K562 (cell line): ENCODE data around the gene SLC25A10. TPM values are rescaled to one million over a fixed set of nuclear protein-coding genes. Genes with fewer than 3 reads are reported as not detected.

Source experiments
- CBX3 ChIP-seq, 2 experiments: IDR thresholded peaks; 1 replicate in 1 of 2; 2 replicates in 1 of 2; pipeline ENCODE4 v1.6.1; 2012; ENCODE audit warnings: inconsistent platforms in 2 of 2, low read length in 2 of 2, borderline replicate concordance in 1 of 2, control low read depth in 1 of 2
- E2F4 ChIP-seq: sonication (generic); formaldehyde crosslinking; IDR thresholded peaks from 2 replicates; pipeline ENCODE4 v1.8.0; 2022; ENCODE audit warnings: mild to moderate bottlenecking, low read depth, missing genetic modification reagents
- FIP1L1 ChIP-seq: fragments of 200-400 bp; formaldehyde crosslinking; IDR thresholded peaks from 2 replicates; pipeline ENCODE4 v1.6.1; 2018; ENCODE audit warnings: mild to moderate bottlenecking, low read depth, low read length; ENCODE audit not compliant: poor library complexity, severe bottlenecking
- GABPB1 ChIP-seq: sonication (generic); formaldehyde crosslinking; IDR thresholded peaks from 2 replicates; pipeline ENCODE4 v1.8.0; 2022; ENCODE audit warnings: mild to moderate bottlenecking, missing genetic modification reagents
- HDAC1 ChIP-seq, 2 experiments: fragments of 450-650 bp; IDR thresholded peaks; 2 replicates each; pipeline ENCODE4 v1.6.1; 2016 to 2017; ENCODE audit warnings: inconsistent platforms in 1 of 2, mild to moderate bottlenecking in 1 of 2, moderate library complexity in 1 of 2
- JUNB ChIP-seq: fragments of 450-650 bp; formaldehyde crosslinking; conservative IDR thresholded peaks from 2 replicates; pipeline ENCODE4 v1.4.0; 2020; ENCODE audit warnings: mild to moderate bottlenecking
- SPI1 ChIP-seq: IDR thresholded peaks from 2 replicates; pipeline ENCODE4 v1.6.1; 2011; ENCODE audit warnings: low read depth, low read length, control low read depth, borderline replicate concordance
- TRIM28 ChIP-seq: fragments of 450-650 bp; IDR thresholded peaks from 2 replicates; pipeline ENCODE4 v1.6.1; 2017
- ZBTB17 ChIP-seq: fragments of 450-650 bp; formaldehyde crosslinking; IDR thresholded peaks from 2 replicates; pipeline ENCODE4 v1.4.0; 2020; ENCODE audit warnings: mild to moderate bottlenecking
- ZNF133 ChIP-seq: fragments of 250-450 bp; sonication (Bioruptor Pico); IDR thresholded peaks from 2 replicates; pipeline ENCODE4 v1.4.0; 2020; ENCODE audit warnings: mild to moderate bottlenecking
- polyA plus RNA-seq, 8 experiments: library from polyadenylated mRNA; depleted of rRNA in 4 of 8; stranded (reverse) in 5 of 8; unstranded in 3 of 8; fragments of >200 nt; fragmentation: Nextera tagmentation in 2 of 8; fragmentation: Illumina TruSeq in 1 of 8; extraction: Ambion mirVana in 2 of 8; extraction: Trizol in 1 of 8; gene quantifications; 2 replicates each; pipeline versions ENCODE4 v1.2.1 to v1.2.3, GENCODE V29; 2011 to 2014; ENCODE audit warnings: inconsistent platforms in 1 of 8, missing spikeins in 1 of 8
- total RNA-seq, 7 experiments: library from RNA; depleted of rRNA in 6 of 7; stranded (reverse); fragments of >200 nt in 6 of 7; fragmentation: Illumina TruSeq in 2 of 7; extraction: Trizol in 2 of 7; gene quantifications; 2 replicates each; pipeline versions ENCODE4 v1.2.1 to v1.2.3, GENCODE V29; 2011 to 2021; ENCODE audit warnings: low replicate concordance in 1 of 7
- TF ChIP-seq, protein P1 (sequence below): fragments of 150-350 bp; IDR thresholded peaks from 2 replicates; pipeline ENCODE4 v1.6.1; 2014; ENCODE audit warnings: low read depth, mild to moderate bottlenecking, low read length, borderline replicate concordance
- TF ChIP-seq, protein P2 (sequence below), 2 experiments: fragments of 450-650 bp; IDR thresholded peaks; 2 replicates each; pipeline ENCODE4 v1.6.1; 2018; ENCODE audit warnings: mild to moderate bottlenecking in 2 of 2, low read depth in 1 of 2; ENCODE audit not compliant: partially characterized antibody in 2 of 2
- TF ChIP-seq, protein P3 (sequence below): sonication (generic); formaldehyde crosslinking; IDR thresholded peaks from 2 replicates; pipeline ENCODE4 v1.8.0; 2023; ENCODE audit warnings: mild to moderate bottlenecking, missing genetic modification reagents

The SLC25A10 gene
- total and polyA plus RNA-seq, 9 of the 15 experiments (the other 6 are each of a cell fraction or from before 2014, with no cell fraction given), result 0.10 to 85.6 (median 34.3) TPM

DNA sequence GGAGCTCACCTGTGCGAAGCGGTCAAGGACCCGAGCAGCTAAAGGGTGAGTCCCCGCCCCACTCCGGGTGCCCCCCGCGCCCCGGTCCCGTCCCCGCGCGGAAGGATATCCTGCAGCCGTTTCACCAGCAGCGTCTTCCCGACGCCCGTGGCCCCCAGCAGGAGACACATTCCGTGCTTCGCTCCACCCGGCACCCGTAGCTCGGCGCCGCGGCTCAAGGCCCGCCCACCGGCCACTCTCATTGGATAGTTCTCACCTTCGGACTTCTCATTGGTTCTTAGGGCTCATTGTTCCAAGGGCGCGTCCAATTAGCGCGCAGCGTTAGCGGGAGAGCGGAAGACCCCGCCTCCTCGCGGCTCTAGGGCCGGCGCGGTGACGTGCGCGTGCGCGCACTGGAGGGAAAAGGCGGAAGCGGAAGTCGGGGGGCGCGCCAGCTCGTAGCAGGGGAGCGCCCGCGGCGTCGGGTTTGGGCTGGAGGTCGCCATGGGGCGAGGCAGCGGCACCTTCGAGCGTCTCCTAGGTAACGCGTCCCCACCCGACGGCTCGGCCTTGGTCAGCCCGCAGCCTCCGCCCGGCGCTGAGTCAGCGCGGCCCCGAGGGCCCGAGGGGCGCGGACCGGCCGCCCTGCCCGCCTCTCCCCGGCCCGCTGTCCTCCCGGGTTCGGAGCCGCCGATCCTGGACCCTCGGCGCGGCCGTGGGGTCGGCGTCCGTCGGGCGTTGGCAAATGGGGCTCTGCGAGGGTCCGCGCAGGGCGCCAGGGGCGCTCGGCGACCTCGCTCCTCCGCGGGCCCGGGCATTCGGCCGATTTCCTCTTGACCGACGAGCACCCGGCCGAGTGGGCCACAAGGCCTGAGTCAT lies 28.3 kb upstream of the SLC25A10 start, which contains the start of the genes ARL16 and HGS (continued):
- TF ChIP-seq, protein P1, sequence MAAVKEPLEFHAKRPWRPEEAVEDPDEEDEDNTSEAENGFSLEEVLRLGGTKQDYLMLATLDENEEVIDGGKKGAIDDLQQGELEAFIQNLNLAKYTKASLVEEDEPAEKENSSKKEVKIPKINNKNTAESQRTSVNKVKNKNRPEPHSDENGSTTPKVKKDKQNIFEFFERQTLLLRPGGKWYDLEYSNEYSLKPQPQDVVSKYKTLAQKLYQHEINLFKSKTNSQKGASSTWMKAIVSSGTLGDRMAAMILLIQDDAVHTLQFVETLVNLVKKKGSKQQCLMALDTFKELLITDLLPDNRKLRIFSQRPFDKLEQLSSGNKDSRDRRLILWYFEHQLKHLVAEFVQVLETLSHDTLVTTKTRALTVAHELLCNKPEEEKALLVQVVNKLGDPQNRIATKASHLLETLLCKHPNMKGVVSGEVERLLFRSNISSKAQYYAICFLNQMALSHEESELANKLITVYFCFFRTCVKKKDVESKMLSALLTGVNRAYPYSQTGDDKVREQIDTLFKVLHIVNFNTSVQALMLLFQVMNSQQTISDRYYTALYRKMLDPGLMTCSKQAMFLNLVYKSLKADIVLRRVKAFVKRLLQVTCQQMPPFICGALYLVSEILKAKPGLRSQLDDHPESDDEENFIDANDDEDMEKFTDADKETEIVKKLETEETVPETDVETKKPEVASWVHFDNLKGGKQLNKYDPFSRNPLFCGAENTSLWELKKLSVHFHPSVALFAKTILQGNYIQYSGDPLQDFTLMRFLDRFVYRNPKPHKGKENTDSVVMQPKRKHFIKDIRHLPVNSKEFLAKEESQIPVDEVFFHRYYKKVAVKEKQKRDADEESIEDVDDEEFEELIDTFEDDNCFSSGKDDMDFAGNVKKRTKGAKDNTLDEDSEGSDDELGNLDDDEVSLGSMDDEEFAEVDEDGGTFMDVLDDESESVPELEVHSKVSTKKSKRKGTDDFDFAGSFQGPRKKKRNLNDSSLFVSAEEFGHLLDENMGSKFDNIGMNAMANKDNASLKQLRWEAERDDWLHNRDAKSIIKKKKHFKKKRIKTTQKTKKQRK, result peak; percentile 61; the same call in 1 of the 2 replicates
- TF ChIP-seq JUNB (no peak), GABPB1 (CRISPR knock-in tag) (peak; percentile 92), ZBTB17 (CRISPR knock-in tag) (no peak), CBX3 (IDR thresholded peaks at IDR 0.05; ENCODE audit: borderline replicate concordance in 1 of 2, low read length in 2 of 2) (no peak), ZNF133 (CRISPR knock-in tag) (no peak), E2F4 (CRISPR knock-in tag) (no peak), SPI1 (peak; percentile 86), TRIM28 (no peak), FIP1L1 (no peak), HDAC1 (IDR thresholded peaks at IDR 0.05) (peak in 1 of 2 experiments; percentile 84; a peak in 2 of 4 replicates)
- TF ChIP-seq, protein P2, sequence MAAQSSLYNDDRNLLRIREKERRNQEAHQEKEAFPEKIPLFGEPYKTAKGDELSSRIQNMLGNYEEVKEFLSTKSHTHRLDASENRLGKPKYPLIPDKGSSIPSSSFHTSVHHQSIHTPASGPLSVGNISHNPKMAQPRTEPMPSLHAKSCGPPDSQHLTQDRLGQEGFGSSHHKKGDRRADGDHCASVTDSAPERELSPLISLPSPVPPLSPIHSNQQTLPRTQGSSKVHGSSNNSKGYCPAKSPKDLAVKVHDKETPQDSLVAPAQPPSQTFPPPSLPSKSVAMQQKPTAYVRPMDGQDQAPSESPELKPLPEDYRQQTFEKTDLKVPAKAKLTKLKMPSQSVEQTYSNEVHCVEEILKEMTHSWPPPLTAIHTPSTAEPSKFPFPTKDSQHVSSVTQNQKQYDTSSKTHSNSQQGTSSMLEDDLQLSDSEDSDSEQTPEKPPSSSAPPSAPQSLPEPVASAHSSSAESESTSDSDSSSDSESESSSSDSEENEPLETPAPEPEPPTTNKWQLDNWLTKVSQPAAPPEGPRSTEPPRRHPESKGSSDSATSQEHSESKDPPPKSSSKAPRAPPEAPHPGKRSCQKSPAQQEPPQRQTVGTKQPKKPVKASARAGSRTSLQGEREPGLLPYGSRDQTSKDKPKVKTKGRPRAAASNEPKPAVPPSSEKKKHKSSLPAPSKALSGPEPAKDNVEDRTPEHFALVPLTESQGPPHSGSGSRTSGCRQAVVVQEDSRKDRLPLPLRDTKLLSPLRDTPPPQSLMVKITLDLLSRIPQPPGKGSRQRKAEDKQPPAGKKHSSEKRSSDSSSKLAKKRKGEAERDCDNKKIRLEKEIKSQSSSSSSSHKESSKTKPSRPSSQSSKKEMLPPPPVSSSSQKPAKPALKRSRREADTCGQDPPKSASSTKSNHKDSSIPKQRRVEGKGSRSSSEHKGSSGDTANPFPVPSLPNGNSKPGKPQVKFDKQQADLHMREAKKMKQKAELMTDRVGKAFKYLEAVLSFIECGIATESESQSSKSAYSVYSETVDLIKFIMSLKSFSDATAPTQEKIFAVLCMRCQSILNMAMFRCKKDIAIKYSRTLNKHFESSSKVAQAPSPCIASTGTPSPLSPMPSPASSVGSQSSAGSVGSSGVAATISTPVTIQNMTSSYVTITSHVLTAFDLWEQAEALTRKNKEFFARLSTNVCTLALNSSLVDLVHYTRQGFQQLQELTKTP (IDR thresholded peaks at IDR 0.05; ENCODE audit: low read depth in 1 of 2, partially characterized antibody in 2 of 2), result no peak
- TF ChIP-seq, protein P3, sequence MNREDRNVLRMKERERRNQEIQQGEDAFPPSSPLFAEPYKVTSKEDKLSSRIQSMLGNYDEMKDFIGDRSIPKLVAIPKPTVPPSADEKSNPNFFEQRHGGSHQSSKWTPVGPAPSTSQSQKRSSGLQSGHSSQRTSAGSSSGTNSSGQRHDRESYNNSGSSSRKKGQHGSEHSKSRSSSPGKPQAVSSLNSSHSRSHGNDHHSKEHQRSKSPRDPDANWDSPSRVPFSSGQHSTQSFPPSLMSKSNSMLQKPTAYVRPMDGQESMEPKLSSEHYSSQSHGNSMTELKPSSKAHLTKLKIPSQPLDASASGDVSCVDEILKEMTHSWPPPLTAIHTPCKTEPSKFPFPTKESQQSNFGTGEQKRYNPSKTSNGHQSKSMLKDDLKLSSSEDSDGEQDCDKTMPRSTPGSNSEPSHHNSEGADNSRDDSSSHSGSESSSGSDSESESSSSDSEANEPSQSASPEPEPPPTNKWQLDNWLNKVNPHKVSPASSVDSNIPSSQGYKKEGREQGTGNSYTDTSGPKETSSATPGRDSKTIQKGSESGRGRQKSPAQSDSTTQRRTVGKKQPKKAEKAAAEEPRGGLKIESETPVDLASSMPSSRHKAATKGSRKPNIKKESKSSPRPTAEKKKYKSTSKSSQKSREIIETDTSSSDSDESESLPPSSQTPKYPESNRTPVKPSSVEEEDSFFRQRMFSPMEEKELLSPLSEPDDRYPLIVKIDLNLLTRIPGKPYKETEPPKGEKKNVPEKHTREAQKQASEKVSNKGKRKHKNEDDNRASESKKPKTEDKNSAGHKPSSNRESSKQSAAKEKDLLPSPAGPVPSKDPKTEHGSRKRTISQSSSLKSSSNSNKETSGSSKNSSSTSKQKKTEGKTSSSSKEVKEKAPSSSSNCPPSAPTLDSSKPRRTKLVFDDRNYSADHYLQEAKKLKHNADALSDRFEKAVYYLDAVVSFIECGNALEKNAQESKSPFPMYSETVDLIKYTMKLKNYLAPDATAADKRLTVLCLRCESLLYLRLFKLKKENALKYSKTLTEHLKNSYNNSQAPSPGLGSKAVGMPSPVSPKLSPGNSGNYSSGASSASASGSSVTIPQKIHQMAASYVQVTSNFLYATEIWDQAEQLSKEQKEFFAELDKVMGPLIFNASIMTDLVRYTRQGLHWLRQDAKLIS (CRISPR knock-in tag), result 0 out of 2 replicates have a peak, but pooled peaks have one; percentile 21
